ENCODE data around the gene IKZF4. TPM values are rescaled to one million over a fixed set of nuclear protein-coding genes. Genes with fewer than 3 reads are reported as not detected.

Gene IKZF4
- polyA plus RNA-seq, 1 donor (not counting 4 experiments of a cell fraction or from before 2014, with no cell fraction given): 1.1 TPM

- H4K20me1 ChIP-seq (ENCODE audit: control insufficient read depth, extremely low read depth, insufficient read depth, low read length): no peaks in the 10 kb centered on the region
- DNase-seq (ENCODE audit: low read depth, low spot score) (no peak), FAIRE-seq (no peak)
- no peak overlapping the region for H3K4me2 ChIP-seq (ENCODE audit: control insufficient read depth, extremely low read depth, insufficient read depth, low read depth, low read length)
- no peaks in the 10 kb centered on the region for H3K79me2 ChIP-seq (ENCODE audit: control insufficient read depth, insufficient read depth, low read length)
- H2AFZ ChIP-seq (ENCODE audit: control insufficient read depth, low read length): no peak overlapping the region
- H3K9me3 ChIP-seq (ENCODE audit: control insufficient read depth, low read depth, low read length): no peaks in the 10 kb centered on the region
- no peak overlapping the region for H3K4me3 ChIP-seq (ENCODE audit: control insufficient read depth in 2 of 3, extremely low read depth in 1 of 3, insufficient read depth in 2 of 3, low read depth in 1 of 3, low read length in 3 of 3)
- H3K27me3 ChIP-seq (ENCODE audit: control insufficient read depth, extremely low read depth, insufficient read depth, low read length): no peaks in the 10 kb centered on the region
- H3K4me1 ChIP-seq (ENCODE audit: control insufficient read depth, extremely low read depth, insufficient read depth, low read length): peaks cover under 1% of the 10 kb centered on the region
- no peak for TF ChIP-seq EZH2 (IDR thresholded peaks at IDR 0.05; ENCODE audit: low read length)
- no peak for TF ChIP-seq CTCF (optimal IDR thresholded peaks at IDR 0.05 in 1 of 3, IDR thresholded peaks at IDR 0.05 in 1 of 3, conservative IDR thresholded peaks at IDR 0.05 in 1 of 3; ENCODE audit: extremely low read depth in 1 of 3, insufficient read depth in 2 of 3, low read length in 3 of 3)
- dilution Hi-C loops (cut with MboI; ENCODE audit: extremely low pct_ligation_motif_present, low sequenced_read_pairs): no loop called here
- H3K9me1 ChIP-seq (ENCODE audit: control insufficient read depth, extremely low read depth, insufficient read depth, low read length): no peaks in the 10 kb centered on the region
- H3K27ac ChIP-seq (ENCODE audit: control insufficient read depth, insufficient read depth, low read length): no peak overlapping the region
- H3K9ac ChIP-seq (ENCODE audit: control insufficient read depth, extremely low read depth, insufficient read depth, low read length): no peak overlapping the region
- peaks cover 0 to 3% of the 10 kb centered on the region in 2 experiments for H3K36me3 ChIP-seq (ENCODE audit: control insufficient read depth in 2 of 2, extremely low read depth in 1 of 2, insufficient read depth in 2 of 2, low read length in 2 of 2)
Measured at GRCh38 chr12:56034586-56035332, 13.9 kb downstream of the IKZF4 start.

GRCh38 chr12:56037161-56037560 lies 16.3 kb downstream of the IKZF4 start:
- Histone ChIP-seq H4K20me1 (ENCODE audit: control insufficient read depth, extremely low read depth, insufficient read depth, low read length) (no peaks in the 10 kb centered on the region), H3K36me3 (ENCODE audit: control insufficient read depth in 2 of 2, extremely low read depth in 1 of 2, insufficient read depth in 2 of 2, low read length in 2 of 2) (peaks cover 0 to 3% of the 10 kb centered on the region in 2 experiments), H3K27ac (ENCODE audit: control insufficient read depth, insufficient read depth, low read length) (no peak overlapping the region), H3K9ac (ENCODE audit: control insufficient read depth, extremely low read depth, insufficient read depth, low read length) (no peak overlapping the region), H3K27me3 (ENCODE audit: control insufficient read depth, extremely low read depth, insufficient read depth, low read length) (no peaks in the 10 kb centered on the region), H3K4me3 (ENCODE audit: control insufficient read depth in 2 of 3, extremely low read depth in 1 of 3, insufficient read depth in 2 of 3, low read depth in 1 of 3, low read length in 3 of 3) (no peak overlapping the region), H3K9me3 (ENCODE audit: control insufficient read depth, low read depth, low read length) (no peaks in the 10 kb centered on the region), H2AFZ (ENCODE audit: control insufficient read depth, low read length) (no peak overlapping the region), H3K4me1 (ENCODE audit: control insufficient read depth, extremely low read depth, insufficient read depth, low read length) (peaks cover 11% of the 10 kb centered on the region), H3K9me1 (ENCODE audit: control insufficient read depth, extremely low read depth, insufficient read depth, low read length) (no peaks in the 10 kb centered on the region), H3K79me2 (ENCODE audit: control insufficient read depth, insufficient read depth, low read length) (peaks cover 4% of the 10 kb centered on the region), H3K4me2 (ENCODE audit: control insufficient read depth, extremely low read depth, insufficient read depth, low read depth, low read length) (no peak overlapping the region)
- dilution Hi-C loops (cut with MboI; ENCODE audit: extremely low pct_ligation_motif_present, low sequenced_read_pairs): no loop called here
- no peak for DNase-seq (ENCODE audit: low read depth, low spot score)
- TF ChIP-seq EZH2 (IDR thresholded peaks at IDR 0.05; ENCODE audit: low read length): no peak
- no peak for TF ChIP-seq CTCF (optimal IDR thresholded peaks at IDR 0.05 in 1 of 3, IDR thresholded peaks at IDR 0.05 in 1 of 3, conservative IDR thresholded peaks at IDR 0.05 in 1 of 3; ENCODE audit: extremely low read depth in 1 of 3, insufficient read depth in 2 of 3, low read length in 3 of 3)
- no peak for FAIRE-seq
